Mononuclear cell (primary cell): ENCODE measurements around the gene FAM83G. TPM values are rescaled to one million over a fixed set of nuclear protein-coding genes. Genes with fewer than 3 reads are reported as not detected.

Experiments
- H3K27me3 ChIP-seq: 2 replicates; pipeline ENCODE4 v1.6.0; 2011; ENCODE audit warnings: low read length, control low read depth; ENCODE audit not compliant: insufficient read depth
- H3K4me1 ChIP-seq: 2 replicates; pipeline ENCODE4 v1.5.1; 2011; ENCODE audit warnings: mild to moderate bottlenecking, low read length, control low read depth; ENCODE audit not compliant: insufficient read depth
- H3K4me3 ChIP-seq: 2 replicates; pipeline ENCODE4 v1.5.1; 2011; ENCODE audit warnings: mild to moderate bottlenecking, low read length, moderate library complexity
- H3K9me3 ChIP-seq: 2 replicates; pipeline ENCODE4 v1.5.1; 2011; ENCODE audit warnings: low read depth, mild to moderate bottlenecking, control low read depth, low read length
- total RNA-seq: library from RNA; depleted of rRNA; stranded (reverse); fragments of >200 nt; gene quantifications from one replicate; pipeline ENCODE4 v1.2.3, GENCODE V29; 2012

Gene FAM83G
- total RNA-seq, 1 donor, result 3.0 TPM

- Histone ChIP-seq H3K4me1 (peaks cover 16% of the 10 kb centered on the region), H3K27me3 (no peaks in the 10 kb centered on the region), H3K4me3 (no peak overlapping the region), H3K9me3 (no peaks in the 10 kb centered on the region)
Observed at GRCh38 chr17:18990331-18990730, 14.2 kb downstream of the FAM83G start.

GRCh38 chr17:18988546-18989173 lies 15.9 kb downstream of the FAM83G start:
- no peak overlapping the region for H3K4me3 ChIP-seq
- H3K9me3 ChIP-seq, result no peaks in the 10 kb centered on the region
- H3K4me1 ChIP-seq, result peaks cover 14% of the 10 kb centered on the region
- H3K27me3 ChIP-seq, result no peaks in the 10 kb centered on the region

GRCh38 chr17:18987862-18988545 lies 16.6 kb downstream of the FAM83G start:
- Histone ChIP-seq H3K4me1 (peaks cover 7% of the 10 kb centered on the region), H3K9me3 (no peaks in the 10 kb centered on the region), H3K27me3 (no peaks in the 10 kb centered on the region), H3K4me3 (no peak overlapping the region)

- Histone ChIP-seq H3K9me3 (no peaks in the 10 kb centered on the region), H3K4me1 (no peaks in the 10 kb centered on the region), H3K4me3 (no peak overlapping the region)
Observed at GRCh38 chr17:18987230-18987610, 17.3 kb downstream of the FAM83G start.

GRCh38 chr17:18986541-18987229 lies 17.9 kb downstream of the FAM83G start:
- Histone ChIP-seq H3K4me1 (no peaks in the 10 kb centered on the region), H3K9me3 (no peaks in the 10 kb centered on the region), H3K27me3 (no peaks in the 10 kb centered on the region), H3K4me3 (no peak overlapping the region)

More at GRCh38 chr17:18987230-18987610, 17.3 kb downstream of the FAM83G start:
- no peaks in the 10 kb centered on the region for H3K27me3 ChIP-seq

GRCh38 chr17:18985475-18985874 lies 19.1 kb downstream of the FAM83G start:
- Histone ChIP-seq H3K27me3 (no peaks in the 10 kb centered on the region), H3K4me3 (no peak overlapping the region), H3K4me1 (no peaks in the 10 kb centered on the region), H3K9me3 (no peaks in the 10 kb centered on the region)

- Histone ChIP-seq H3K27me3 (no peaks in the 10 kb centered on the region), H3K9me3 (no peaks in the 10 kb centered on the region), H3K4me3 (no peak overlapping the region), H3K4me1 (no peaks in the 10 kb centered on the region)
Observed at GRCh38 chr17:18984273-18985114, 20.1 kb downstream of the FAM83G start.

GRCh38 chr17:18981642-18982424 lies 22.7 kb downstream of the FAM83G start:
- Histone ChIP-seq H3K27me3 (no peaks in the 10 kb centered on the region), H3K4me1 (no peaks in the 10 kb centered on the region), H3K9me3 (no peaks in the 10 kb centered on the region), H3K4me3 (no peak overlapping the region)

- Histone ChIP-seq H3K27me3 (no peaks in the 10 kb centered on the region), H3K4me1 (no peaks in the 10 kb centered on the region), H3K4me3 (no peak overlapping the region)
Observed at GRCh38 chr17:18981335-18981641, 23.3 kb downstream of the FAM83G start.

GRCh38 chr17:18980682-18981334 lies 23.8 kb downstream of the FAM83G start:
- no peaks in the 10 kb centered on the region for H3K4me1 ChIP-seq
- no peak overlapping the region for H3K4me3 ChIP-seq
- H3K27me3 ChIP-seq, result no peaks in the 10 kb centered on the region
- H3K9me3 ChIP-seq, result no peaks in the 10 kb centered on the region

More at GRCh38 chr17:18981335-18981641, 23.3 kb downstream of the FAM83G start:
- H3K9me3 ChIP-seq, result no peaks in the 10 kb centered on the region

GRCh38 chr17:18978655-18979054 lies 25.9 kb downstream of the FAM83G start:
- no peaks in the 10 kb centered on the region for H3K4me1 ChIP-seq
- H3K27me3 ChIP-seq, result no peaks in the 10 kb centered on the region
- no peak overlapping the region for H3K4me3 ChIP-seq
- H3K9me3 ChIP-seq, result no peaks in the 10 kb centered on the region

- no peak overlapping the region for H3K4me3 ChIP-seq
- H3K4me1 ChIP-seq, result no peaks in the 10 kb centered on the region
- H3K27me3 ChIP-seq, result no peaks in the 10 kb centered on the region
- H3K9me3 ChIP-seq, result no peaks in the 10 kb centered on the region
Observed at GRCh38 chr17:18978050-18978449, 26.5 kb downstream of the FAM83G start.

- Histone ChIP-seq H3K9me3 (no peaks in the 10 kb centered on the region), H3K27me3 (no peaks in the 10 kb centered on the region), H3K4me3 (no peak overlapping the region), H3K4me1 (no peaks in the 10 kb centered on the region)
Observed at GRCh38 chr17:18977646-18978045, 26.9 kb downstream of the FAM83G start.

- no peaks in the 10 kb centered on the region for H3K27me3 ChIP-seq
- H3K9me3 ChIP-seq, result no peaks in the 10 kb centered on the region
- H3K4me1 ChIP-seq, result no peaks in the 10 kb centered on the region
Observed at GRCh38 chr17:18977021-18977420, 27.5 kb downstream of the FAM83G start.

More at GRCh38 chr17:18977021-18977420, 27.5 kb downstream of the FAM83G start:
- no peak overlapping the region for H3K4me3 ChIP-seq
